Neural cell (in vitro differentiated cells): ENCODE data around the gene RIMKLB. TPM values are rescaled to one million over a fixed set of nuclear protein-coding genes. Genes with fewer than 3 reads are reported as not detected.
"Not testable (repeated sequence)": the region's sequence is repeated elsewhere in the genome, so short reads cannot be mapped to it uniquely, and the experiment has no call there.

Experiments
- H2AFZ ChIP-seq: fragments of 200-600, 300-800 bp; sonication (generic), shearing (Covaris generic); 2 replicates; pipeline ENCODE4 v1.6.0; 2014; ENCODE audit warnings: low read depth, mild to moderate bottlenecking, antibody characterized with exemption, low read length, moderate library complexity
- H3F3A ChIP-seq: fragments of 200-600 bp; shearing (Covaris generic); 2 replicates; pipeline ENCODE4 v1.6.1; 2016; ENCODE audit warnings: mild to moderate bottlenecking, moderate library complexity, mixed read lengths, antibody characterized with exemption, low read length; ENCODE audit not compliant: insufficient read depth, poor library complexity, severe bottlenecking
- H3K27ac ChIP-seq: fragments of 200-600, 300-800 bp; sonication (generic), shearing (Covaris generic); 2 replicates; pipeline ENCODE4 v1.5.1; 2014; ENCODE audit warnings: mild to moderate bottlenecking, low read length, moderate library complexity
- H3K27me3 ChIP-seq: fragments of 300-800, 200-600 bp; sonication (generic), shearing (Covaris generic); 2 replicates; pipeline ENCODE4 v1.6.0; 2014; ENCODE audit warnings: mild to moderate bottlenecking, low read depth, low read length, moderate library complexity; ENCODE audit not compliant: insufficient read depth
- H3K36me3 ChIP-seq: fragments of 300-800, 200-600 bp; sonication (generic), shearing (Covaris generic); 2 replicates; pipeline ENCODE4 v1.5.1; 2014; ENCODE audit warnings: mild to moderate bottlenecking, antibody characterized with exemption, low read length, moderate library complexity; ENCODE audit not compliant: insufficient read depth
- H3K4me2 ChIP-seq: fragments of 300-800, 200-600 bp; sonication (generic), shearing (Covaris generic); 2 replicates; pipeline ENCODE4 v1.6.0; 2014; ENCODE audit warnings: mild to moderate bottlenecking, low read length
- H3K4me3 ChIP-seq: fragments of 300-800, 200-600 bp; sonication (generic), shearing (Covaris generic); 2 replicates; pipeline ENCODE4 v1.5.1; 2014; ENCODE audit warnings: mild to moderate bottlenecking, low read length, moderate library complexity
- H3K79me2 ChIP-seq: fragments of 200-600 bp; shearing (Covaris generic); replicated peaks from 2 replicates; pipeline ENCODE4 v1.6.0; 2014; ENCODE audit warnings: mild to moderate bottlenecking, low read length, moderate library complexity; ENCODE audit not compliant: insufficient read depth
- H3K9ac ChIP-seq: fragments of 300-800, 200-600 bp; sonication (generic), shearing (Covaris generic); 2 replicates; pipeline ENCODE4 v1.6.1; 2016; ENCODE audit warnings: mild to moderate bottlenecking, low read length, mixed read lengths
- H3K9me2 ChIP-seq: fragments of 200-600 bp; shearing (Covaris generic); 2 replicates; pipeline ENCODE4 v1.6.1; 2016; ENCODE audit warnings: mild to moderate bottlenecking, low read length, mixed read lengths; ENCODE audit not compliant: insufficient read depth
- H3K9me3 ChIP-seq: fragments of 200-600, 300-800 bp; sonication (generic), shearing (Covaris generic); 2 replicates; pipeline ENCODE4 v1.6.1; 2016; ENCODE audit warnings: mild to moderate bottlenecking, mixed run types, low read length, moderate library complexity, mixed read lengths
- H4K20me1 ChIP-seq: fragments of 200-600 bp; shearing (Covaris generic); 2 replicates; pipeline ENCODE4 v1.6.1; 2016; ENCODE audit warnings: mild to moderate bottlenecking, mixed run types; ENCODE audit not compliant: insufficient read depth
- EP300 ChIP-seq: fragments of 450-650 bp; conservative IDR thresholded peaks from 2 replicates; pipeline ENCODE4 v1.6.1; 2014; ENCODE audit warnings: antibody characterized with exemption, mild to moderate bottlenecking, moderate library complexity; ENCODE audit not compliant: poor library complexity, severe bottlenecking
- EZH2 ChIP-seq: fragments of 200-600, 300-800 bp; shearing (Covaris generic), sonication (generic); IDR thresholded peaks from 2 replicates; pipeline ENCODE4 v1.6.1; 2014; ENCODE audit warnings: antibody characterized with exemption, low read length, borderline replicate concordance, mild to moderate bottlenecking; ENCODE audit not compliant: insufficient read depth, poor library complexity, severe bottlenecking
- MXI1 ChIP-seq: fragments of 450-650 bp; conservative IDR thresholded peaks from 2 replicates; pipeline ENCODE4 v1.6.1; 2014; ENCODE audit warnings: antibody characterized with exemption, mild to moderate bottlenecking; ENCODE audit not compliant: poor library complexity, severe bottlenecking
- POLR2AphosphoS5 ChIP-seq: IDR thresholded peaks from 2 replicates; pipeline ENCODE4 v1.6.1; 2012
- RAD21 ChIP-seq: fragments of 450-650 bp; conservative IDR thresholded peaks from 2 replicates; pipeline ENCODE4 v1.6.1; 2014; ENCODE audit warnings: antibody characterized with exemption, mild to moderate bottlenecking, moderate library complexity
- SMC3 ChIP-seq: fragments of 450-650 bp; conservative IDR thresholded peaks from 2 replicates; pipeline ENCODE4 v1.6.1; 2014; ENCODE audit warnings: antibody characterized with exemption, mild to moderate bottlenecking, moderate library complexity; ENCODE audit not compliant: poor library complexity
- TAF1 ChIP-seq: IDR thresholded peaks from 2 replicates; pipeline ENCODE4 v1.6.1; 2012; ENCODE audit warnings: low read depth
- polyA plus RNA-seq: library from polyadenylated mRNA; depleted of rRNA; stranded (reverse); fragments of >200 nt; gene quantifications from 2 replicates; pipeline ENCODE4 v1.2.3, GENCODE V29; 2014
- TF ChIP-seq, protein P1 (sequence below): fragments of 450-650 bp; IDR thresholded peaks from 2 replicates; pipeline ENCODE4 v1.5.1; 2014; ENCODE audit warnings: antibody characterized with exemption, mild to moderate bottlenecking, moderate library complexity; ENCODE audit not compliant: poor library complexity, severe bottlenecking
- TF ChIP-seq, protein P2 (sequence below): IDR thresholded peaks from 2 replicates; pipeline ENCODE4 v1.6.1; 2012; ENCODE audit warnings: borderline replicate concordance

RIMKLB gene
- polyA plus RNA-seq, 1 donor from 2014 or later: 393 TPM

DNA sequence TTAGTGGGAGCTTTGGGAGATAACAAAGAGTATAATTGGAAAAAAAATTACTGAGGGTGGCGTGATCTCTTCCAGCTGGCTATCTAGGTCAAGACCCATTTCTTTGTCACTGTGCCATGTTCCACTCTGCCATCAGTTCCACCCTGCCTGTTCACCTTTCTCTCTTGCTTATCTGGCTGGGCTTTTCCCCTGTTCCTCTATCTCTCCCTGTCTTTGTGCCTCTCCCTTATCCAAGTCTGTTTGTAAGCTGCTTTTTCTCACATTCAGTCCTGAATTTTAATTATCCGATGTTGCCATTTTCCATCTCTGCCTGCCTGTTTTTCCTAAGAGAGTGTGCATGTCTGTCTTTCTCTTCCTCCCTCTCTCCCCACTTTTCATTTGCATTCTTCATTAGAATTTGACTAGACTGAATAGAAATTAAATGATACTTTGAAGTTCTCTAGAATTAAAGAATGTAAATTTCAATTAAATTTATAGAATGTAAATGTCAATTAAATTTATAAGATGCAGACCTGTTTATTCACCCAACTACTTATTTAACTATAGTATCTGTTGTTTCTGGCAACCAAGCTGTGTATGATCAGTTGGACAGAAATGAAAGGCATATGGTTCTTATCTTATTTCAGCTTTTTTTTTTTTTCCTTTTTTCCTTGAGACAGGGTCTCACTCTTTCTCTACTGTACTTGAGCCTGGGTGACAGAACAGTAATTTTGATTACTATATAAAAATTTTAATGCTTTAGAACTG lies 83.8 kb downstream of the RIMKLB start:
- no peaks in the 10 kb centered on the region for H3K9me2 ChIP-seq
- H3K27ac ChIP-seq: no peak overlapping the region
- no peak overlapping the region for H3K4me2 ChIP-seq

DNA sequence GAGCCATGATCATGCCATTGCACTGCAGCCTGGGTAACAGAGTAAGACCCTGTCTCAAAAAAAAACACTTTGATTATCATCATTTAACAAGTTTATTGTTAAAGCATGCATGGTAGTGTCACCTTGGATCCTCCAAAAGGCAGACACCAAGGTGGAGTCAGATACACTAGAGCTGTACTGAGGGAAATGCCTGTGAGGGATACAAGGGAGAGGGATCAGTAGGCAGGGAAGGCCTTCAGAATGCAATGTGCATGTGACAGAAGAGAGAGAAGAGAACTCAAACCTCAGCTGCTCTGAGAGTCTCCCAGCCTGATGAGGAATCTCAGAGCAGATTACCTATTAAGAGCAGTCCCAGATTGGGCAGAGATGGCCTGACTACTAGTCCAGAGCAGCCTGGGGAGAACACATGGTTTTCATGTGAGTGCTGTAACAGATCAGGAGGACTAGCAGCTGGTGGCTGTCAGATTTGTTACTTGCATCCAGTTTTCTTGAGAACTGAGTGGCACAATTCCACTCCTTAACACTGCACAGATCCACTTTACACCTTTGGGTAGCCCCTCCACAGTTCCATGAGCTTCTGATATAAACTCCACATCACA lies 86.6 kb downstream of the RIMKLB start:
- no peak overlapping the region for H2AFZ ChIP-seq
- TF ChIP-seq POLR2AphosphoS5: no peak
- TF ChIP-seq TAF1: no peak
- no peak for TF ChIP-seq EP300
- TF ChIP-seq EZH2: no peak
- TF ChIP-seq SMC3: no peak
- no peak for TF ChIP-seq RAD21
- TF ChIP-seq, protein P1, sequence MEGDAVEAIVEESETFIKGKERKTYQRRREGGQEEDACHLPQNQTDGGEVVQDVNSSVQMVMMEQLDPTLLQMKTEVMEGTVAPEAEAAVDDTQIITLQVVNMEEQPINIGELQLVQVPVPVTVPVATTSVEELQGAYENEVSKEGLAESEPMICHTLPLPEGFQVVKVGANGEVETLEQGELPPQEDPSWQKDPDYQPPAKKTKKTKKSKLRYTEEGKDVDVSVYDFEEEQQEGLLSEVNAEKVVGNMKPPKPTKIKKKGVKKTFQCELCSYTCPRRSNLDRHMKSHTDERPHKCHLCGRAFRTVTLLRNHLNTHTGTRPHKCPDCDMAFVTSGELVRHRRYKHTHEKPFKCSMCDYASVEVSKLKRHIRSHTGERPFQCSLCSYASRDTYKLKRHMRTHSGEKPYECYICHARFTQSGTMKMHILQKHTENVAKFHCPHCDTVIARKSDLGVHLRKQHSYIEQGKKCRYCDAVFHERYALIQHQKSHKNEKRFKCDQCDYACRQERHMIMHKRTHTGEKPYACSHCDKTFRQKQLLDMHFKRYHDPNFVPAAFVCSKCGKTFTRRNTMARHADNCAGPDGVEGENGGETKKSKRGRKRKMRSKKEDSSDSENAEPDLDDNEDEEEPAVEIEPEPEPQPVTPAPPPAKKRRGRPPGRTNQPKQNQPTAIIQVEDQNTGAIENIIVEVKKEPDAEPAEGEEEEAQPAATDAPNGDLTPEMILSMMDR: no peak

More for the DNA sequence above, 83.8 kb downstream of the RIMKLB start:
- Histone ChIP-seq H3K79me2 (no peaks in the 10 kb centered on the region), H3K4me3 (no peak overlapping the region), H4K20me1 (no peaks in the 10 kb centered on the region), H3F3A (no peaks in the 10 kb centered on the region), H3K27me3 (no peaks in the 10 kb centered on the region), H3K9me3 (no peaks in the 10 kb centered on the region), H3K9ac (no peak overlapping the region), H2AFZ (no peak overlapping the region), H3K36me3 (peaks cover 14% of the 10 kb centered on the region)
- TF ChIP-seq SMC3 (no peak), EP300 (no peak)

DNA sequence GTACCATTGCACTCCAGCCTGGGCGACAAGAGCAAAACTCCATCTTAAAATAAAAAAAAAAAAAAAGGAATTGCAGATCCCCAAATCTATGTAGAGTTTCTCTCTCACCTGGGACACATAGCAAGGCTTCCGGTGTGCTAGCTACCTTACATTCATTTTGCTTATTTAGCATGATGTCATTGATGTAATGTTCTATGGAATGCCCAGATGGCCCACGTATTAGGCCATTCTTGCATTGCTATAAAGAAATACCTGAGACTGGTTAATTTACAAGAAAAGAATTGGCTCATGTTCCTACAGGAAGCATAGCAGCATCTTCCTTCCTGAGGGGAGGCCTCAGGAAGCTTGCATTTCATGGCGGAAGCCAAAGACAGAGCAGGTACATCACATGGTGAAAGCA lies 87.7 kb downstream of the RIMKLB start:
- no peaks in the 10 kb centered on the region for H3K27me3 ChIP-seq
- H3K36me3 ChIP-seq: no peaks in the 10 kb centered on the region
- H3K9ac ChIP-seq: no peak overlapping the region
- no peak overlapping the region for H3K4me2 ChIP-seq
- no peak overlapping the region for H3K4me3 ChIP-seq
- no peaks in the 10 kb centered on the region for H3K9me2 ChIP-seq
- no peak for TF ChIP-seq EP300
- no peak for TF ChIP-seq TAF1
- TF ChIP-seq RAD21: no peak
- TF ChIP-seq EZH2: no peak
- TF ChIP-seq, protein P1: no peak
- TF ChIP-seq, protein P2, sequence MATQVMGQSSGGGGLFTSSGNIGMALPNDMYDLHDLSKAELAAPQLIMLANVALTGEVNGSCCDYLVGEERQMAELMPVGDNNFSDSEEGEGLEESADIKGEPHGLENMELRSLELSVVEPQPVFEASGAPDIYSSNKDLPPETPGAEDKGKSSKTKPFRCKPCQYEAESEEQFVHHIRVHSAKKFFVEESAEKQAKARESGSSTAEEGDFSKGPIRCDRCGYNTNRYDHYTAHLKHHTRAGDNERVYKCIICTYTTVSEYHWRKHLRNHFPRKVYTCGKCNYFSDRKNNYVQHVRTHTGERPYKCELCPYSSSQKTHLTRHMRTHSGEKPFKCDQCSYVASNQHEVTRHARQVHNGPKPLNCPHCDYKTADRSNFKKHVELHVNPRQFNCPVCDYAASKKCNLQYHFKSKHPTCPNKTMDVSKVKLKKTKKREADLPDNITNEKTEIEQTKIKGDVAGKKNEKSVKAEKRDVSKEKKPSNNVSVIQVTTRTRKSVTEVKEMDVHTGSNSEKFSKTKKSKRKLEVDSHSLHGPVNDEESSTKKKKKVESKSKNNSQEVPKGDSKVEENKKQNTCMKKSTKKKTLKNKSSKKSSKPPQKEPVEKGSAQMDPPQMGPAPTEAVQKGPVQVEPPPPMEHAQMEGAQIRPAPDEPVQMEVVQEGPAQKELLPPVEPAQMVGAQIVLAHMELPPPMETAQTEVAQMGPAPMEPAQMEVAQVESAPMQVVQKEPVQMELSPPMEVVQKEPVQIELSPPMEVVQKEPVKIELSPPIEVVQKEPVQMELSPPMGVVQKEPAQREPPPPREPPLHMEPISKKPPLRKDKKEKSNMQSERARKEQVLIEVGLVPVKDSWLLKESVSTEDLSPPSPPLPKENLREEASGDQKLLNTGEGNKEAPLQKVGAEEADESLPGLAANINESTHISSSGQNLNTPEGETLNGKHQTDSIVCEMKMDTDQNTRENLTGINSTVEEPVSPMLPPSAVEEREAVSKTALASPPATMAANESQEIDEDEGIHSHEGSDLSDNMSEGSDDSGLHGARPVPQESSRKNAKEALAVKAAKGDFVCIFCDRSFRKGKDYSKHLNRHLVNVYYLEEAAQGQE: no peak
- TF ChIP-seq POLR2AphosphoS5: no peak
- TF ChIP-seq SMC3: no peak
- no peak for TF ChIP-seq MXI1
- H3K27ac ChIP-seq: no peak overlapping the region
- no peaks in the 10 kb centered on the region for H3F3A ChIP-seq
- no peak overlapping the region for H2AFZ ChIP-seq
- no peaks in the 10 kb centered on the region for H3K79me2 ChIP-seq
- H3K9me3 ChIP-seq: no peaks in the 10 kb centered on the region
- H4K20me1 ChIP-seq: no peaks in the 10 kb centered on the region

More for the DNA sequence above, 86.6 kb downstream of the RIMKLB start:
- peaks cover 2% of the 10 kb centered on the region for H3K36me3 ChIP-seq
- H3K9me3 ChIP-seq: no peaks in the 10 kb centered on the region
- no peaks in the 10 kb centered on the region for H4K20me1 ChIP-seq
- H3K27ac ChIP-seq: no peak overlapping the region
- no peak overlapping the region for H3K9ac ChIP-seq
- H3K79me2 ChIP-seq: no peaks in the 10 kb centered on the region
- no peaks in the 10 kb centered on the region for H3F3A ChIP-seq
- no peaks in the 10 kb centered on the region for H3K9me2 ChIP-seq
- H3K27me3 ChIP-seq: no peaks in the 10 kb centered on the region
- H3K4me2 ChIP-seq: no peak overlapping the region
- no peak overlapping the region for H3K4me3 ChIP-seq

DNA sequence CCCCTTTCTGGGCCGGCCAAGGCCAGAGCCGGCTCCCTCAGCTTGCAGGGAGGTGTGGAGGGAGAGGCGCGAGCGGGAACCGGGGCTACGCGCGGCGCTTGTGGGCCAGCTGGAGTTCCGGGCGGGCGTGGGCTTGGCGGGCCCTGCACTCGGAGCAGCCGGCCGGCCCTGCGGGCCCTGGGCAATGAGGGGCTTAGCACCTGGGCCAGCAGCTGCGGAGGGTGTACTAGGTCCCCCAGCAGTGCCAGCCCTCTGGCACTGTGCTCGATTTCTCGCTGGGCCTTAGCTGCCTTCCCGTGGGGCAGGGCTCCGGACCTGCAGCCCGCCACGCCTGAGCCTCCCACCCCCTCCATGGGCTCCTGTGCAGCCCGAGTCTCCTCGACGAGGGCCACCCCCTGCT lies 89.4 kb downstream of the RIMKLB start:
- not testable (repeated sequence) for H3K27me3 ChIP-seq, H3K9me2 ChIP-seq, H3K36me3 ChIP-seq, H3K4me3 ChIP-seq, H3K27ac ChIP-seq, H3K9me3 ChIP-seq, H3K9ac ChIP-seq, H3K4me2 ChIP-seq, H2AFZ ChIP-seq, H3K79me2 ChIP-seq, H4K20me1 ChIP-seq, H3F3A ChIP-seq
